Adrenal gland (tissue), 5 donors: Measurements from ENCODE around the gene CELF6.

Experiments used
- POLR2A ChIP-seq, 2 donors: fragments of 450-650 bp; IDR thresholded peaks; one replicate each; pipeline ENCODE4 v1.6.1; 2017; ENCODE audit warnings: antibody characterized with exemption in 2 of 2, mild to moderate bottlenecking in 2 of 2, moderate library complexity in 1 of 2
- TF ChIP-seq, protein P1 (sequence below), 6 experiments: fragments of 450-650 bp in 4 of 6; fragments of 200-600 bp in 2 of 6; sonication (generic) in 1 of 6; IDR thresholded peaks; 1 replicate in 5 of 6; 2 replicates in 1 of 6; pipeline versions ENCODE4 v1.5.1 to v1.8.0; 2016 to 2021; ENCODE audit warnings: antibody characterized with exemption in 6 of 6, mild to moderate bottlenecking in 2 of 6, moderate library complexity in 1 of 6
- donor health status: DM: no; HTN: no; CAD: no.

- TF ChIP-seq, protein P1, sequence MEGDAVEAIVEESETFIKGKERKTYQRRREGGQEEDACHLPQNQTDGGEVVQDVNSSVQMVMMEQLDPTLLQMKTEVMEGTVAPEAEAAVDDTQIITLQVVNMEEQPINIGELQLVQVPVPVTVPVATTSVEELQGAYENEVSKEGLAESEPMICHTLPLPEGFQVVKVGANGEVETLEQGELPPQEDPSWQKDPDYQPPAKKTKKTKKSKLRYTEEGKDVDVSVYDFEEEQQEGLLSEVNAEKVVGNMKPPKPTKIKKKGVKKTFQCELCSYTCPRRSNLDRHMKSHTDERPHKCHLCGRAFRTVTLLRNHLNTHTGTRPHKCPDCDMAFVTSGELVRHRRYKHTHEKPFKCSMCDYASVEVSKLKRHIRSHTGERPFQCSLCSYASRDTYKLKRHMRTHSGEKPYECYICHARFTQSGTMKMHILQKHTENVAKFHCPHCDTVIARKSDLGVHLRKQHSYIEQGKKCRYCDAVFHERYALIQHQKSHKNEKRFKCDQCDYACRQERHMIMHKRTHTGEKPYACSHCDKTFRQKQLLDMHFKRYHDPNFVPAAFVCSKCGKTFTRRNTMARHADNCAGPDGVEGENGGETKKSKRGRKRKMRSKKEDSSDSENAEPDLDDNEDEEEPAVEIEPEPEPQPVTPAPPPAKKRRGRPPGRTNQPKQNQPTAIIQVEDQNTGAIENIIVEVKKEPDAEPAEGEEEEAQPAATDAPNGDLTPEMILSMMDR (IDR thresholded peaks at IDR 0.05): no peak
- TF ChIP-seq POLR2A (IDR thresholded peaks at IDR 0.05): no peak
Measured at GRCh38 chr15:72354496-72354895, 34.5 kb upstream of the CELF6 start.
